A549 (cell line): ENCODE data around the gene TSC22D1. TPM values are rescaled to one million over a fixed set of nuclear protein-coding genes. Genes with fewer than 3 reads are reported as not detected.

Experiments used
- ATAC-seq, 2 experiments: fragments of 200-7000 bp in 1 of 2; fragments of >200 bp in 1 of 2; cut with Nextera tagmentation in 1 of 2; cut with Tn5 transposase in 1 of 2; 3 replicates each; pipeline versions ENCODE4 v1.8.0 to v1.9.1; 2018 to 2020; ENCODE audit warnings: mild to moderate bottlenecking in 1 of 2, moderate library complexity in 1 of 2
- CTCF ChIA-PET: fragments of 300-600 bp; sonication (Branson Sonifier 250); formaldehyde crosslinking; extraction: SDS; loops from one replicate; lab custom pipeline; 2021; ENCODE audit warnings: antibody characterized with exemption, inconsistent platforms; lab: Yijun Ruan, JAX
- POLR2A ChIA-PET: fragments of 350-600 bp; formaldehyde crosslinking; extraction: SDS; loops from one replicate; lab custom pipeline; 2021; ENCODE audit warnings: antibody characterized with exemption, inconsistent platforms; lab: Yijun Ruan, JAX
- DNase-seq, 2 experiments: peaks; one replicate each; pipeline versions ENCODE4 v3.0.0 to v3.0.0-alpha.2; 2011 to 2016; ENCODE audit warnings: low read depth in 1 of 2, low spot score in 1 of 2
- FAIRE-seq: peaks from 2 replicates; lab custom pipeline; 2011; peaks lifted over from hg19 to GRCh38; lab: Jason Lieb, UNC
- H3K27ac ChIP-seq, 2 experiments: fragments of >200 bp; sonication (Bioruptor Twin); formaldehyde crosslinking; 3 replicates each; pipeline ENCODE4 v1.5.1; 2016 to 2017
- H3K4me1 ChIP-seq: fragments of >200 bp; sonication (Bioruptor Twin); formaldehyde crosslinking; 3 replicates; pipeline ENCODE4 v1.6.1; 2016
- H3K4me2 ChIP-seq: fragments of >200 bp; sonication (Bioruptor Twin); formaldehyde crosslinking; 3 replicates; pipeline ENCODE4 v1.6.1; 2016
- H3K4me3 ChIP-seq: fragments of >200 bp; sonication (Bioruptor Twin); formaldehyde crosslinking; 3 replicates; pipeline ENCODE4 v1.5.1; 2016
- H3K9me3 ChIP-seq: fragments of >200 bp; sonication (Bioruptor Twin); formaldehyde crosslinking; 3 replicates; pipeline ENCODE4 v1.6.1; 2016
- BCL3 ChIP-seq: fragments of >200 bp; sonication (Bioruptor Twin); formaldehyde crosslinking; IDR thresholded peaks from 3 replicates; pipeline ENCODE4 v1.6.1; 2016
- CEBPB ChIP-seq, 2 experiments: fragments of >200 bp in 1 of 2; sonication (Bioruptor Twin) in 1 of 2; formaldehyde crosslinking in 1 of 2; IDR thresholded peaks; 2 replicates each; pipeline ENCODE4 v1.6.1; 2012 to 2016
- CHD2 ChIP-seq: fragments of 150-350 bp; IDR thresholded peaks from 2 replicates; pipeline ENCODE4 v1.6.1; 2014; ENCODE audit warnings: low read length; ENCODE audit not compliant: partially characterized antibody
- CHD4 ChIP-seq: fragments of 200-600 bp; sonication (generic); IDR thresholded peaks from 2 replicates; pipeline ENCODE4 v1.6.1; 2016; ENCODE audit warnings: antibody characterized with exemption, mild to moderate bottlenecking, borderline replicate concordance
- CTCF ChIP-seq: fragments of >200 bp; sonication (Bioruptor Twin); formaldehyde crosslinking; IDR thresholded peaks from 3 replicates; pipeline ENCODE4 v1.5.1; 2016
- ELK1 ChIP-seq: fragments of 150-350 bp; IDR thresholded peaks from 2 replicates; pipeline ENCODE4 v1.6.1; 2014; ENCODE audit warnings: low read depth, mild to moderate bottlenecking, low read length
- FOSB ChIP-seq: fragments of 250-450 bp; sonication (Bioruptor Pico); IDR thresholded peaks from 2 replicates; pipeline ENCODE4 v1.5.0; 2020; ENCODE audit warnings: mild to moderate bottlenecking, moderate library complexity
- GATA3 ChIP-seq: IDR thresholded peaks from 2 replicates; pipeline ENCODE4 v1.6.1; 2012; ENCODE audit warnings: borderline replicate concordance
- HDAC2 ChIP-seq: fragments of 200-600 bp; sonication (generic); IDR thresholded peaks from 2 replicates; pipeline ENCODE4 v1.6.1; 2016
- HES2 ChIP-seq: fragments of >200 bp; sonication (Bioruptor Twin); formaldehyde crosslinking; IDR thresholded peaks from 2 replicates; pipeline ENCODE4 v1.6.1; 2016
- HEYL ChIP-seq: fragments of 250-450 bp; sonication (Bioruptor Pico); IDR thresholded peaks from 2 replicates; pipeline ENCODE4 v1.8.0; 2021; ENCODE audit warnings: mild to moderate bottlenecking, moderate library complexity
- HMGXB4 ChIP-seq: fragments of 250-450 bp; sonication (Bioruptor Pico); IDR thresholded peaks from 2 replicates; pipeline ENCODE4 v1.5.0; 2021; ENCODE audit warnings: mild to moderate bottlenecking, moderate library complexity, borderline replicate concordance
- HOXB13 ChIP-seq: fragments of 250-450 bp; sonication (Bioruptor Pico); IDR thresholded peaks from 2 replicates; pipeline ENCODE4 v1.5.0; 2020; ENCODE audit warnings: low read depth, mild to moderate bottlenecking, moderate library complexity
- JUNB ChIP-seq: fragments of >200 bp; sonication (Bioruptor Twin); formaldehyde crosslinking; IDR thresholded peaks from 2 replicates; pipeline ENCODE4 v1.6.1; 2016
- KDM1A ChIP-seq: fragments of 200-600 bp; sonication (generic); IDR thresholded peaks from 2 replicates; pipeline ENCODE4 v1.6.1; 2016; ENCODE audit warnings: low read depth, mild to moderate bottlenecking
- MAX ChIP-seq: IDR thresholded peaks from 2 replicates; pipeline ENCODE4 v1.6.1; 2012
- MYC ChIP-seq: IDR thresholded peaks from 2 replicates; pipeline ENCODE4 v1.6.1; 2012; ENCODE audit warnings: mild to moderate bottlenecking, inconsistent platforms, low read length, improper control_type of control experiment, borderline replicate concordance
- PBX3 ChIP-seq: IDR thresholded peaks from 2 replicates; pipeline ENCODE4 v1.6.1; 2012
- POLR2A ChIP-seq: IDR thresholded peaks from 2 replicates; pipeline ENCODE4 v1.6.1; 2012; ENCODE audit warnings: mild to moderate bottlenecking, low read length
- POLR2AphosphoS2 ChIP-seq: conservative IDR thresholded peaks from 2 replicates; pipeline ENCODE4 v1.6.1; 2012; ENCODE audit warnings: low read length, improper control_type of control experiment, inconsistent platforms
- REST ChIP-seq: fragments of 200-600 bp; sonication (generic); IDR thresholded peaks from 2 replicates; pipeline ENCODE4 v1.6.1; 2016; ENCODE audit warnings: antibody characterized with exemption, mild to moderate bottlenecking, moderate library complexity
- RFX5 ChIP-seq: fragments of 450-650 bp; IDR thresholded peaks from 2 replicates; pipeline ENCODE4 v1.7.1; 2014; ENCODE audit warnings: antibody characterized with exemption, mild to moderate bottlenecking, moderate library complexity
- RNF2 ChIP-seq: fragments of 200-600 bp; sonication (generic); IDR thresholded peaks from 2 replicates; pipeline ENCODE4 v1.6.1; 2016; ENCODE audit warnings: low read depth, mild to moderate bottlenecking, antibody characterized with exemption, moderate library complexity, borderline replicate concordance
- SREBF2 ChIP-seq: fragments of 450-650 bp; IDR thresholded peaks from 2 replicates; pipeline ENCODE4 v1.6.1; 2014; ENCODE audit warnings: mild to moderate bottlenecking, moderate library complexity
- TP53 ChIP-seq: fragments of 250-450 bp; sonication (Bioruptor Pico); IDR thresholded peaks from 2 replicates; pipeline ENCODE4 v1.5.0; 2021; ENCODE audit warnings: mild to moderate bottlenecking, moderate library complexity
- WGBS: methylation state at CpG from one replicate; pipeline ENCODE4 v1.1.6; 2017; ENCODE audit errors: missing lambda C conversion rate; 5-methylcytosine and 5-hydroxymethylcytosine counted together
- polyA plus RNA-seq, 4 experiments: library from polyadenylated mRNA; depleted of rRNA in 3 of 4; stranded (reverse); fragments of >200 nt; fragmentation: RNase III in 1 of 4; extraction: RNeasy Plus Mini Kit Qiagen cat#74134 plus additional on column Dnase treatment in 1 of 4; gene quantifications; 2 replicates in 3 of 4; 3 replicates in 1 of 4; pipeline ENCODE4 v1.2.3, GENCODE V29; 2011 to 2017

Gene TSC22D1
- polyA plus RNA-seq, 2 of the 4 experiments (the other 2 are of a cell fraction), result 66.8 to 196 TPM

GRCh38 chr13:44388427-44389059 is 187.6 kb downstream of the TSC22D1 start (continued):
- TF ChIP-seq HMGXB4 (no peak), MYC (no peak), CHD4 (no peak), CTCF (no peak), JUNB (no peak), MAX (no peak), HOXB13 (CRISPR knock-in tag) (no peak), RFX5 (no peak)

GRCh38 chr13:44386913-44387556 is 189.1 kb downstream of the TSC22D1 start:
- H3K27ac ChIP-seq, result no peak overlapping the region
- 68% methylated on average over 7 of the region's 7 CpGs for WGBS
- POLR2A ChIA-PET, result interaction anchor here (0.6 kb wide), 1 partner anchor 77 kb away, joined by 5 read pairs; no protein-coding TSS in a partner anchor
- FAIRE-seq (no peak), DNase-seq (no peak), ATAC-seq (no peak)
- H3K4me2 ChIP-seq, result no peak overlapping the region
- no peaks in the 10 kb centered on the region for H3K4me1 ChIP-seq
- no peak overlapping the region for H3K4me3 ChIP-seq
- CTCF ChIA-PET, result interaction anchor here (1.2 kb wide), 1 partner anchor 11 kb away, joined by 3 read pairs; no protein-coding TSS in a partner anchor
- no peaks in the 10 kb centered on the region for H3K9me3 ChIP-seq
- TF ChIP-seq TP53 (CRISPR knock-in tag), result no peak
- no peak for TF ChIP-seq CEBPB (IDR thresholded peaks at IDR 0.05)
- no peak for TF ChIP-seq RNF2
- TF ChIP-seq BCL3, result no peak
- TF ChIP-seq SREBF2, result no peak
- TF ChIP-seq HDAC2, result no peak
- TF ChIP-seq HEYL (CRISPR knock-in tag), result no peak
- no peak for TF ChIP-seq HMGXB4
- no peak for TF ChIP-seq PBX3
- no peak for TF ChIP-seq KDM1A
- TF ChIP-seq POLR2A, result no peak
- TF ChIP-seq HES2, result no peak
- TF ChIP-seq CHD2, result no peak
- TF ChIP-seq POLR2AphosphoS2, result no peak
- no peak for TF ChIP-seq REST
- TF ChIP-seq ELK1, result no peak
- TF ChIP-seq GATA3, result no peak
- TF ChIP-seq FOSB (CRISPR knock-in tag), result no peak
